AG10803 (cell line): Measurements from ENCODE around the gene TMBIM1.
"Not testable (repeated sequence)": the region's sequence is repeated elsewhere in the genome, so short reads cannot be mapped to it uniquely, and the experiment has no call there.

Experiments
- DNase-seq: peaks from one replicate; pipeline ENCODE4 v3.0.0; 2010; ENCODE audit warnings: low read depth
- H3K4me3 ChIP-seq: 2 replicates; pipeline ENCODE4 v1.5.1; 2011; ENCODE audit warnings: mild to moderate bottlenecking, low read length, control low read depth
- TF ChIP-seq, protein P1 (sequence below): conservative IDR thresholded peaks from 2 replicates; pipeline ENCODE4 v1.5.1; 2011; ENCODE audit warnings: mild to moderate bottlenecking, low read length, control low read depth, inconsistent platforms

TMBIM1 gene

DNA sequence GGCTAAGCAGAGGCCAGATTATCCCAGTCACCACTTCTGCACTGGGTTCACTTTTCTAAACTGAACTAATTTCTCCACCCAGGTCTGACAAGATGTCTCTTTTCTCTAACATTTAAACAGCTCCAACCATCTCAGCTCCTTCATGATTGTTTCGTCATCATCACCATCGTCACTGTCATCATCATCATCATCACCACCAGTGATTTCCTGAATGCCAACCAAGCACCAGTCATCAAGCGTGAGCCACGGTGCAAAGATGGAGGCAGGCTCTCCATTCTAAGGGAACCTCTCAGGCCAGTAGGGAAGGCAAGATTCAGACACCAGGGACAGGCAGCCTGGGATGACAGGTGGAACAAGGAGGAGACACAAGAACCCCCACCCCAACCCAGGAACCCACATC, 25.5 kb upstream of the TMBIM1 start:
- H3K4me3 ChIP-seq: no peak overlapping the region
- TF ChIP-seq, protein P1, sequence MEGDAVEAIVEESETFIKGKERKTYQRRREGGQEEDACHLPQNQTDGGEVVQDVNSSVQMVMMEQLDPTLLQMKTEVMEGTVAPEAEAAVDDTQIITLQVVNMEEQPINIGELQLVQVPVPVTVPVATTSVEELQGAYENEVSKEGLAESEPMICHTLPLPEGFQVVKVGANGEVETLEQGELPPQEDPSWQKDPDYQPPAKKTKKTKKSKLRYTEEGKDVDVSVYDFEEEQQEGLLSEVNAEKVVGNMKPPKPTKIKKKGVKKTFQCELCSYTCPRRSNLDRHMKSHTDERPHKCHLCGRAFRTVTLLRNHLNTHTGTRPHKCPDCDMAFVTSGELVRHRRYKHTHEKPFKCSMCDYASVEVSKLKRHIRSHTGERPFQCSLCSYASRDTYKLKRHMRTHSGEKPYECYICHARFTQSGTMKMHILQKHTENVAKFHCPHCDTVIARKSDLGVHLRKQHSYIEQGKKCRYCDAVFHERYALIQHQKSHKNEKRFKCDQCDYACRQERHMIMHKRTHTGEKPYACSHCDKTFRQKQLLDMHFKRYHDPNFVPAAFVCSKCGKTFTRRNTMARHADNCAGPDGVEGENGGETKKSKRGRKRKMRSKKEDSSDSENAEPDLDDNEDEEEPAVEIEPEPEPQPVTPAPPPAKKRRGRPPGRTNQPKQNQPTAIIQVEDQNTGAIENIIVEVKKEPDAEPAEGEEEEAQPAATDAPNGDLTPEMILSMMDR: no peak
- no peak for DNase-seq

- TF ChIP-seq, protein P1: no peak
Observed at GRCh38 chr2:218317303-218317630, 25.0 kb upstream of the TMBIM1 start.

GRCh38 chr2:218315397-218315796, 23.1 kb upstream of the TMBIM1 start:
- no peak for DNase-seq
- no peak overlapping the region for H3K4me3 ChIP-seq
- TF ChIP-seq, protein P1: no peak

More at GRCh38 chr2:218317303-218317630, 25.0 kb upstream of the TMBIM1 start:
- H3K4me3 ChIP-seq: no peak overlapping the region
- no peak for DNase-seq

GRCh38 chr2:218314764-218315163, 22.5 kb upstream of the TMBIM1 start:
- not testable (repeated sequence) for H3K4me3 ChIP-seq, DNase-seq

DNA sequence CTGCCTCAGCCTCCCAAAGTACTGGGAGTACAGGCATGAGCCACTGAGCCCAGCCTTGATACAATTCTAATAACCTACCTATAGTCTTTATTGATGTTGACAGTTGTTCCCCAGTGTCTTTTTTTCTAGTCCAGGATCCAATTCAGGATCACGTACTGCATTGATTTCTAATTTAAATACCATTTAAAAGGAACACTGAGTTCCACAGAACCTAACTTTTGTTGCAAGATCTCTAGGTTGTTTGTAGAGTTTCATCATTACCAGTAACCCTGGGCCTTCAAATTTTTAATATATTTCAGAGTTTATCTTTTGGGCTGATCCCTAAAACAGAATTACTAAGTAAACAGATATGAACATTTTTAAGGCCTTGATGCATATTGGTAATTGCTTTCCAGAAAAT, 21.1 kb upstream of the TMBIM1 start:
- DNase-seq: no peak
- no peak overlapping the region for H3K4me3 ChIP-seq
- TF ChIP-seq, protein P1: no peak

DNA sequence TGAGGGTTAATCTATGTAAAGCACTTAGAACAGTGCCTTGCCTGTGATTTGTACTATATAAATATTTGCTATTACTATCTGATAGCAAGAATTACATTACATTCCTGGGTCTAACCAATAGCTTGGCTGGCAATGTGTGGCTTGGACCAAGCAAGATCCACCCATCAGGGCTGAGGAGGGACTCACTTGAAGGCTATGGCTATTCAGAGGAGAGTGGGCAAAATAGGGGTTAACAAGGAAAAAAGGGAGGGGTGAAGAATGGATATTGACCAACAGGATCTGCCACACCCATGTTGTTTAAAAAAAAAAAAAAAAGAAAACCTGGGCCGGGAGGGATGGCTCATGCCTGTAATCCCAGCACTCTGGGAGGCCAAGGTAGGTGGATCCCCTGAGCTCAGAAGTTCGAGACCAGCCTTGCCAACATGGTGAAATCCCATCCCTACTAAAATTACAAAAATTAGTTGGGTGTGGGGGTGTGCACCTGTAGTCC, 20.0 kb upstream of the TMBIM1 start:
- H3K4me3 ChIP-seq: no peak overlapping the region
- DNase-seq: no peak
- TF ChIP-seq, protein P1: no peak

- H3K4me3 ChIP-seq, DNase-seq: not testable (repeated sequence)
Observed at GRCh38 chr2:218311541-218312266, 19.4 kb upstream of the TMBIM1 start.

DNA sequence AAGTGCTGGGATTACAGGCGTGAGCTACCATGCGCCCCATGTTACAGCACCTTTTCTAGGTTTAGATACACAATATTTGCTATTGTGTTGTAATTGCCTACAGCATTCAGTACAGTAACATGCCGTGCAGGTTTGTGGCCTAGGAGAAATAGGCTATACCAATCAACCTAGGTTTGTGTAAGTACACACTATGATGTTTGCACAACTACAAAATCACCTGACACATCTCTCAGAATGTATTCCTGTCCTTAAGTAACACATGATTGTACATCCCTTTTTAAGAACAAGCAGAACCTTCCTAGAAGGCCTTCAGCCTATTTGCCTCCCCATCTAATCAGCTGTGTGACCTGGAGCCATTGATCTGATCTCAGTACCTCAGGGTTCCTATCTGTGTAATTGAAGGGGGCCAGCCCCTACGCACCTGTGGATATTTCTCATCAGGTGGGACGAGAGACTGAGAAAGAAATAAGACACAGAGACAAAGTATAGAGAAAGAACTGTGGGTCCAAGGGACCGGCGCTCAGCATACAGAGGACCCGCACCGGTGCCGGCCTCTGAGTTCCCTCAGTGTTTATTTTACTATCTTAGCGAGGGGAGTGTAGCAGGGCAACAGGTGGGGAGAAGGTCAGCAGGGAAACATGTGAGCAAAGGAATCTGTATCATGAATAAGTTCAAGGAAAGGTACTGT, 18.7 kb upstream of the TMBIM1 start:
- no peak for DNase-seq

More for the DNA sequence above, 18.7 kb upstream of the TMBIM1 start:
- H3K4me3 ChIP-seq: no peak overlapping the region
- TF ChIP-seq, protein P1: no peak
